ENCODE measurements around the gene NDUFS8. TPM values are rescaled to one million over a fixed set of nuclear protein-coding genes. Genes with fewer than 3 reads are reported as not detected.

NDUFS8 gene
- total RNA-seq, 2 experiments from 2014 or later: 105 to 109 TPM

DNA sequence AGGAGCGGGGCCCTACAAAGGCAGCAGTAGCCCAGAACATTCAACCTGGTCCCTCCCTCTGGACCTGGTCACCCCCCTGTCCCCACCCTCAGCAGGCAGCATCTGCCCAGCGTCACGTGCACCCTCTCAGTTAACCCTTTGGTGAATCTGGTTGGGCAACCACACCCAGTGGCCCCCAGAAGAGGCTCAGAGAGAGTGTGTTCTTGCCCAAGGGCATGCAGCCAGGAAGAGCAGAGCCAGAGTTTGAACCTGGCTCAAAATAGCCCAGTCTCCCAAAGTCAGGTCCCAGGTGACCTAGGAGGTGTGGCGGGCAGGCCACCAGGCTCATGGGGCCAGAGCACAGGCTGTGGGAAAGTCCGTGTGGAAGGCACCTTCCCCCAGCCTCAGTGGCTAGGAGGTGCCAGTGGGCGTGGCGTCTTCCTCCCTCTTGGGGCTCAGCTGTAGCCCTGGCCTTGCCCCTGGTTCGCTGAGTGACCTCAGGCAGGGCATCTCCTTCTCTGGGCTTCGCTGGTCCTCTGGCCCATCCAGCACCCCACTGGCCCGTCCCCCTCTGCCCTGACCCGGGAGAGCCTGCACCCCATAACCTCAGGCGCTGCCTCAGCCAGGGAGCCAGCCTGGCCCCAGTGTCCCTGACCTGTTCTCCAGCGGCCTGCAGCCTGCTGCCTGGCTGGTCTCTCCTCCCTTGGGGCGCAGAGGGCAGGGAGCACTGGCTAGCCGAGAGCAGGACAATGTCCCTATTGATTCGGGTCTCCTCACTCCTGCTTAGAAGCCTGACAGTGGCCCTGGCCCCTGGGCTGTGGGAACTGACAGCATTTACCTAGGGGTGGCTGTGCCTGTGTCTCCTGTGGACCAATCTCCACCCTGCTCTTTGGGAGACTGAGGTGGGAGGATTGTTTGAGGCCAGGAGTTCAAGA lies 13.3 kb upstream of the NDUFS8 start:
- ChIA-PET POLR2A (no interaction called here), CTCF (no interaction called here)
- Mint-ChIP-seq H3K9me3 (no peaks in the 10 kb centered on the region), H3K4me3 (no peak overlapping the region), H3K4me1 (ENCODE audit: low read depth) (no peaks in the 10 kb centered on the region), H3K36me3 (ENCODE audit: low read depth) (no peaks in the 10 kb centered on the region), H3K27ac (no peak overlapping the region), H3K27me3 (no peaks in the 10 kb centered on the region)
- intact Hi-C loops (cut with micrococcal nuclease): no loop called here
- TF ChIP-seq CTCF (IDR thresholded peaks at IDR 0.05): no peak
- ATAC-seq (no peak), DNase-seq (no peak)

GRCh38 chr11:68017980-68018729 lies 12.3 kb upstream of the NDUFS8 start:
- DNase-seq: no peak
- Mint-ChIP-seq H3K27me3 (no peaks in the 10 kb centered on the region), H3K4me1 (ENCODE audit: low read depth) (no peaks in the 10 kb centered on the region), H3K9me3 (no peaks in the 10 kb centered on the region), H3K4me3 (no peak overlapping the region), H3K36me3 (ENCODE audit: low read depth) (no peaks in the 10 kb centered on the region), H3K27ac (no peak overlapping the region)
- ChIA-PET POLR2A (no interaction called here), CTCF (no interaction called here)
- ATAC-seq: no peak
- no peak for TF ChIP-seq CTCF (IDR thresholded peaks at IDR 0.05)
- intact Hi-C loops (cut with micrococcal nuclease): no loop called here

DNA sequence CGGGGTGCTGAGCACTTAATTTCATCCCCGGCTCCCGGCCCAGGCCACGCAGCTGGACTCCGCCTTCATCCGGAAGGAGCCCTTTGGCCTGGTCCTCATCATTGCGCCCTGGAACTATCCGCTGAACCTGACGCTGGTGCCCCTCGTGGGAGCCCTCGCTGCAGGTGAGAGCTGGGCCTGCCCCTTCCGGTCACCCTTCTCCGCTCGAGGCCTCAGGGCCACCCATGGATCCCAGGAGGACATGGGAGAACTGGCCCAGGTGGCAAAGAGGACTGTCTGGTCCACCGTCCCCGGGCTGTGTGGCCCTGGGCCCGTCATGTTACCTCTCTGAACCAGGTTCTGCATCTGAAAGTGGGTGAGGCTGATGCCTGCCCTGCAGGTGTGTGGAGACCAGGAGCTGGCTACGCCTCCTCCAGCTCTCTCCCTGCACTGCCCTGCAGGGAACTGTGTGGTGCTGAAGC lies 11.7 kb upstream of the NDUFS8 start:
- H3K27me3 Mint-ChIP-seq: no peaks in the 10 kb centered on the region
- ATAC-seq (no peak), DNase-seq (no peak)
- H3K27ac Mint-ChIP-seq: no peak overlapping the region
- ChIA-PET POLR2A (no interaction called here), CTCF (no interaction called here)
- H3K4me3 Mint-ChIP-seq: no peak overlapping the region
- H3K4me1 Mint-ChIP-seq (ENCODE audit: low read depth): no peaks in the 10 kb centered on the region
- no peaks in the 10 kb centered on the region for H3K9me3 Mint-ChIP-seq
- H3K36me3 Mint-ChIP-seq (ENCODE audit: low read depth): no peaks in the 10 kb centered on the region
- intact Hi-C loops (cut with micrococcal nuclease): no loop called here
- TF ChIP-seq CTCF (IDR thresholded peaks at IDR 0.05): no peak

- no peaks in the 10 kb centered on the region for H3K27me3 Mint-ChIP-seq
- CTCF ChIA-PET: no interaction called here
- ATAC-seq (no peak), DNase-seq (no peak)
- no peaks in the 10 kb centered on the region for H3K36me3 Mint-ChIP-seq (ENCODE audit: low read depth)
- peaks cover 2% of the 10 kb centered on the region for H3K9me3 Mint-ChIP-seq
- no peak for TF ChIP-seq CTCF (IDR thresholded peaks at IDR 0.05)
- POLR2A ChIA-PET: no interaction called here
- H3K4me3 Mint-ChIP-seq: no peak overlapping the region
- no peaks in the 10 kb centered on the region for H3K4me1 Mint-ChIP-seq (ENCODE audit: low read depth)
- H3K27ac Mint-ChIP-seq: no peak overlapping the region
- intact Hi-C loops (cut with micrococcal nuclease): no loop called here
These were observed 11.0 kb upstream of the NDUFS8 start for GRCh38 chr11:68019486-68019885.

- DNase-seq (no peak), ATAC-seq (no peak)
- ChIA-PET CTCF (no interaction called here), POLR2A (no interaction called here)
- Mint-ChIP-seq H3K4me3 (no peak overlapping the region), H3K9me3 (peaks cover 2% of the 10 kb centered on the region), H3K4me1 (ENCODE audit: low read depth) (no peaks in the 10 kb centered on the region), H3K36me3 (ENCODE audit: low read depth) (peaks cover 5% of the 10 kb centered on the region), H3K27me3 (no peaks in the 10 kb centered on the region), H3K27ac (no peak overlapping the region)
- TF ChIP-seq CTCF (IDR thresholded peaks at IDR 0.05): no peak
- intact Hi-C loops (cut with micrococcal nuclease): no loop called here
These were observed 9.9 kb upstream of the NDUFS8 start for GRCh38 chr11:68020575-68020974.

Measured in activated CD8-positive, alpha-beta T cell treated with anti-CD3 and anti-CD28 coated beads for 36 hours (primary cell).